SH-SY5Y (cell line): ENCODE measurements around the gene LMTK3.

Experiments
- GATA2 ChIP-seq: IDR thresholded peaks from 2 replicates; pipeline ENCODE4 v1.6.1; 2011; ENCODE audit warnings: mild to moderate bottlenecking, low read depth, low read length
- GATA3 ChIP-seq: IDR thresholded peaks from 2 replicates; pipeline ENCODE4 v1.6.1; 2011; ENCODE audit warnings: low read depth, mild to moderate bottlenecking, low read length, moderate library complexity

- TF ChIP-seq GATA3 (no peak), GATA2 (no peak)
Observed at GRCh38 chr19:48554385-48555091, 42.9 kb upstream of the LMTK3 start.
